Psoas muscle (tissue), 8 donors: ENCODE results near the gene MBTPS2. TPM values are rescaled to one million over a fixed set of nuclear protein-coding genes. Genes with fewer than 3 reads are reported as not detected.

Experiments
- ATAC-seq, 4 donors: fragments of 200-7000 bp; cut with Tn5 transposase; one replicate each; pipeline ENCODE4 v1.9.1; 2020; ENCODE audit warnings: moderate library complexity in 3 of 4, mild to moderate bottlenecking in 2 of 4
- DNase-seq, 2 donors: peaks; one replicate each; pipeline ENCODE4 v3.0.0-alpha.2; 2020
- H3K27ac ChIP-seq: fragments of 200-600 bp; one replicate; pipeline ENCODE4 v1.8.0; 2022
- H3K27me3 ChIP-seq, 3 donors: fragments of 200-600 bp in 1 of 3; one replicate each; pipeline versions ENCODE4 v1.6.1 to v1.8.0; 2013 to 2022; ENCODE audit warnings: low read length in 2 of 3, mild to moderate bottlenecking in 2 of 3, moderate library complexity in 1 of 3; ENCODE audit not compliant: insufficient read depth in 3 of 3
- H3K36me3 ChIP-seq, 2 donors: fragments of 200-600 bp in 1 of 2; one replicate each; pipeline versions ENCODE4 v1.6.1 to v1.8.0; 2013 to 2022; ENCODE audit warnings: low read depth in 1 of 2, mild to moderate bottlenecking in 1 of 2, moderate library complexity in 1 of 2; ENCODE audit not compliant: insufficient read depth in 1 of 2
- H3K4me1 ChIP-seq: fragments of 200-600 bp; one replicate; pipeline ENCODE4 v1.8.0; 2022
- H3K4me3 ChIP-seq: fragments of 200-600 bp; one replicate; pipeline ENCODE4 v1.8.0; 2022; ENCODE audit warnings: mild to moderate bottlenecking
- H3K9me3 ChIP-seq: fragments of 200-600 bp; one replicate; pipeline ENCODE4 v1.8.0; 2022
- CTCF ChIP-seq: fragments of 200-600 bp; IDR thresholded peaks from one replicate; pipeline ENCODE4 v1.8.0; 2022; ENCODE audit warnings: antibody characterized with exemption
- WGBS, 3 donors: extraction: QIAGEN DNeasy Blood & Tissue Kit; methylation state at CpG; one replicate each; pipeline versions ENCODE4 v1.1.6 to v1.1.7; 2013; 5-methylcytosine and 5-hydroxymethylcytosine counted together
- intact Hi-C, 2 donors: fragments of 100-400 bp; cut with DNase I; formaldehyde crosslinking; loops; one replicate each; pipeline versions ENCODE4 v1.11.0 to v1.14.2; 2022
- polyA plus RNA-seq, 3 donors: library from polyadenylated mRNA; stranded (reverse); fragments of 200-250 nt; gene quantifications; one replicate each; pipeline ENCODE4 v1.2.3, GENCODE V29; 2013
- total RNA-seq, 4 donors: library from RNA; stranded (reverse); fragmentation: NEBNext Ultra II Directional in 2 of 4; extraction: Animal tissue kit (Norgen Biotek cat#: 25700) in 2 of 4; gene quantifications; one replicate each; pipeline versions ENCODE4 v1.2.1 to v1.2.4, GENCODE V29; 2021 to 2023
- donor health status: healthy with polysubstance abuse.
- donor health status: DM: no; HTN: no; CAD: no; lungs with moderate emphysema.
- donor health status: Bipolar disorder and iron deficiency.
- donor health status: healthy.
- donor health status: DM: yes; HTN: yes; CAD: no.
- donor health status: DM: no; HTN: no; CAD: no.
- donor health status: DM: no; HTN: no; CAD: no.
- donor health status: DM: yes; HTN: yes; CAD: no.

MBTPS2 gene
- total and polyA plus RNA-seq, 7 donors: 3.0 to 14.6 (median 12.0) TPM

DNA sequence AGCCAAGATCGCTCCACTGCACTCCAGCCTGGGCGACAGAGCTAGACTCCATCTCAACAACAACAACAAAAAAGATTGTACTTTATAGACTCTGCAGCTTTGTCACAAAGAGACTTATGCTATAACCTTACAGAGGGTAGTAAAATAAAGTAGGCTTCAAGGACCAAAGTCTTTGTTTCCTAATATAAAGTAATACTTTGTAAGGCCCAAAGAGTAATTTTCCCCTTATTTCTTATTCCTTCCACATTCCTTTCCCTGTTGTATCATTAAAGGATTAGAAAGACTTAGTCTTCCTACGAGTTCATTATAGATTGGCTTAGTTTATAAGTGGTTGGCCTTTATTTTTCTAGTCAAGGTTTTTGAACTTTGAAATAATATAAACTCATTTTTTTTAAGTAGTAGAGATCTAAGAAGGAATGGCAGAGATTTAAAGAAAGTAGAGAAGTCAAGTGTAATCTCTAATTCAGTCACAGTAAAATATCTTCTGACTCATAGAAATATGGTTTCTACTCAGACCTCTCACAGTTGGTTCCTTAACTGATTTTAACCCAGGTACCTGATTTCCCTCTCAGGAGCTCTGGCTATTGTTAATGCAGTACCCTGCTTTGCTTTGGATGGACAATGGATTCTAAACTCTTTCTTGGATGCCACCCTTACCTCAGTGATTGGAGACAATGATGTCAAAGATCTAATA lies 42.6 kb downstream of the MBTPS2 start:
- DNase-seq (no peak), ATAC-seq (no peak)
- intact Hi-C loops: no loop called here
- Histone ChIP-seq H3K36me3 (peaks cover 0 to 35% of the 10 kb centered on the region in 2 donors), H3K4me1 (no peaks in the 10 kb centered on the region), H3K9me3 (no peaks in the 10 kb centered on the region), H3K4me3 (no peak overlapping the region), H3K27ac (no peak overlapping the region), H3K27me3 (no peaks in the 10 kb centered on the region)
- 86 to 100% (median 96%) methylated on average over 3 of the region's 3 CpGs for WGBS, 3 donors
- TF ChIP-seq CTCF: no peak

- no peak for TF ChIP-seq CTCF
- Histone ChIP-seq H3K27me3 (no peaks in the 10 kb centered on the region), H3K27ac (no peak overlapping the region), H3K4me1 (no peaks in the 10 kb centered on the region), H3K9me3 (no peaks in the 10 kb centered on the region), H3K36me3 (peaks cover 0 to 34% of the 10 kb centered on the region in 2 donors), H3K4me3 (no peak overlapping the region)
- WGBS, 3 donors: 57 to 77% (median 68%) methylated on average over 4 to 5 of the region's 5 CpGs
- ATAC-seq: no peak
- intact Hi-C loops: no loop called here
- no peak for DNase-seq
Observed at GRCh38 chrX:21883258-21883657, 43.8 kb downstream of the MBTPS2 start.

DNA sequence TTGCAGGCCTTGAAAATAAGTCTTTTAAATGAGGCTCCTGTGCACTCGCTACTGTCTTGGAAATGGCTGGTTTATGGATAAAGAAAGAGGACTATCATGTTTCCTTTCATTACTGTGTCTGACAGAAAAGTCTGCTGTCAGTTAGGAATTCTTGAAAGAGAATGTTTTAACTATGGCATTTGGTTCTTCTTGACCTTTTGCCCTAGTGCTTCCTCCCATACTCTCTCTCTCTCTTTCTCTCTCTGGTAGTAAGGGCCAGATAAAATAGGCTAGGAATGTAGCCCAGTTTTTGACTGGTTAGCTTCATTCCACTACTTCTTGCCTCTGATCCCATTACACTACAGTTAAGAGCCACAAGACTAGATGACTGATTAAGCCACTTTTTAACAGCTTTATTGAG lies 46.2 kb downstream of the MBTPS2 start:
- 69 to 87% (median 82%) methylated on average over 1 of the region's 1 CpG for WGBS, 3 donors
- Histone ChIP-seq H3K4me1 (no peaks in the 10 kb centered on the region), H3K27ac (no peak overlapping the region), H3K27me3 (no peaks in the 10 kb centered on the region), H3K9me3 (no peaks in the 10 kb centered on the region), H3K36me3 (peaks cover 0 to 21% of the 10 kb centered on the region in 2 donors), H3K4me3 (no peak overlapping the region)
- no peak for TF ChIP-seq CTCF
- DNase-seq: no peak
- intact Hi-C loops: no loop called here
- ATAC-seq: no peak

DNA sequence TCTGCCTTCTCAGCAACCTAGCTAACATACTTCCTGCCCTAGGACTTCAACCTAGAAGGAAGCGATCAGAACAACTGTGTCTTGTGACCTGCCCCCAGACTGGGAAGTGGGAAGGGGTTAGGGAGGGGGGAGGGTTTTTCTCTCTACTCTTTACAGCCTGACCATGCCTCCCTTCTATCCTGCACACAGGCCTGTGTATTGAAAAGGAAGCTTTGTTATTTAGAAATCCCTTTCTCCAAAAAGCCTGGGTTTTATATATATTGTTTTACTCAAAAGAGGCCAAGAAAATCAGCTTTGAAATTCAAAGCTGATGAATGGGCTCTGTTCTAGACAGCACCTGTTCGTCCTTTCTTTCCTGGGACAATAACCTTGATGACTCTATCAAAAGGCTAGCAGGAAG lies 65.9 kb downstream of the MBTPS2 start:
- no peak for TF ChIP-seq CTCF
- H3K27ac ChIP-seq: no peak overlapping the region
- ATAC-seq: no peak
- intact Hi-C loops: no loop called here
- no peaks in the 10 kb centered on the region for H3K9me3 ChIP-seq
- H3K4me1 ChIP-seq: no peaks in the 10 kb centered on the region
- H3K4me3 ChIP-seq: no peak overlapping the region
- H3K36me3 ChIP-seq: peaks cover 0 to 13% of the 10 kb centered on the region in 2 donors
- no peak for DNase-seq
- no peaks in the 10 kb centered on the region for H3K27me3 ChIP-seq
- WGBS, 3 donors: 63 to 82% (median 73%) methylated on average over 2 of the region's 2 CpGs

- Histone ChIP-seq H3K4me3 (no peak overlapping the region), H3K4me1 (no peaks in the 10 kb centered on the region), H3K27me3 (no peaks in the 10 kb centered on the region), H3K9me3 (no peaks in the 10 kb centered on the region), H3K27ac (no peak overlapping the region), H3K36me3 (peaks cover 0 to 11% of the 10 kb centered on the region in 2 donors)
- intact Hi-C loops: no loop called here
- TF ChIP-seq CTCF: no peak
- 78 to 96% (median 94%) methylated on average over 3 of the region's 3 CpGs for WGBS, 3 donors
- no peak for ATAC-seq
- DNase-seq: no peak
Observed at GRCh38 chrX:21905953-21906352, 66.5 kb downstream of the MBTPS2 start.
